ENCODE results near the gene TMEM203. TPM values are rescaled to one million over a fixed set of nuclear protein-coding genes. Genes with fewer than 3 reads are reported as not detected.

TMEM203 gene
- total and polyA plus RNA-seq, 2 of the 13 experiments (the other 11 are each of a cell fraction or from before 2014, with no cell fraction given): 23.4 to 36.7 TPM

- TF ChIP-seq SCMH1 (CRISPR knock-in tag; IDR thresholded peaks at IDR 0.05; ENCODE audit: borderline replicate concordance) (no peak), ARNT2 (CRISPR knock-in tag; IDR thresholded peaks at IDR 0.05; ENCODE audit: low read depth) (no peak), TGIF2 (CRISPR knock-in tag; IDR thresholded peaks at IDR 0.05) (no peak), ZBTB4 (CRISPR knock-in tag; IDR thresholded peaks at IDR 0.05; ENCODE audit: borderline replicate concordance) (0 out of 2 replicates have a peak, but pooled peaks have one; percentile 49)
Observed at GRCh38 chr9:137213160-137214060, 8.0 kb upstream of the TMEM203 start (continued).

- no peak overlapping the region for H3K9ac ChIP-seq (ENCODE audit: insufficient read depth, low read depth, low read length)
- ATAC-seq (no peak), FAIRE-seq (no peak), DNase-seq (ENCODE audit: low spot score) (no peak)
- intact Hi-C loops (cut with micrococcal nuclease; ENCODE audit: unreplicated experiment): no loop called here
- H3K36me3 ChIP-seq (replicated peaks in 1 of 2; ENCODE audit: control insufficient read depth in 1 of 2, insufficient read depth in 2 of 2, low read length in 2 of 2): no peaks in the 10 kb centered on the region; a peak in 1 of 5 replicates
- H3K27me3 ChIP-seq (ENCODE audit: control insufficient read depth in 1 of 2, insufficient read depth in 2 of 2, low read length in 2 of 2): no peaks in the 10 kb centered on the region
- no peak overlapping the region for H3K4me2 ChIP-seq (ENCODE audit: low read depth, low read length)
- H3K27ac ChIP-seq (ENCODE audit: extremely low read length, insufficient read depth, low read length): no peak overlapping the region
- CTCF ChIA-PET (ENCODE audit: low intra/inter-chr PET ratio, low total read pairs): no interaction called here
- 92% methylated on average over 12 of the region's 21 CpGs for WGBS (ENCODE audit: low lambda C conversion rate)
- no peak overlapping the region for H3K4me3 ChIP-seq (replicated peaks in 1 of 3; ENCODE audit: insufficient read depth in 1 of 3, low read depth in 2 of 3, low read length in 3 of 3)
- BruUV-seq (replicated peaks): no TSS peak
- POLR2A ChIA-PET: no interaction called here
- TF ChIP-seq AGO2 (optimal IDR thresholded peaks at IDR 0.05; ENCODE audit: low read depth, low read length) (peak; percentile 0), HNRNPL (IDR thresholded peaks at IDR 0.05; ENCODE audit: low read depth, low read length) (0 out of 2 replicates have a peak, but pooled peaks have one; percentile 74), ZNF292 (CRISPR knock-in tag; IDR thresholded peaks at IDR 0.05; ENCODE audit: borderline replicate concordance, low read depth) (no peak), CTCF (CRISPR knock-in tag; IDR thresholded peaks at IDR 0.05) (peak; percentile 22; the same call in 1 of the 2 replicates), ZHX2 (IDR thresholded peaks at IDR 0.05; ENCODE audit: low read depth) (no peak), ZHX2 (CRISPR knock-in tag; IDR thresholded peaks at IDR 0.05; ENCODE audit: borderline replicate concordance) (no peak)
- H4K20me1 ChIP-seq (ENCODE audit: insufficient read depth, low read length): no peaks in the 10 kb centered on the region
- H2AFZ ChIP-seq (ENCODE audit: low read length): no peak overlapping the region
- in situ Hi-C loops (cut with HindIII; ENCODE audit: extremely low pct_ligation_motif_present, low pct_unique_long_range_greater_than_20kb): no loop called here
- no peaks in the 10 kb centered on the region for H3K79me2 ChIP-seq (ENCODE audit: insufficient read depth, low read length)
- H3K9me3 ChIP-seq (ENCODE audit: low read length): no peaks in the 10 kb centered on the region
- H3K4me1 ChIP-seq (ENCODE audit: insufficient read depth, low read length): peaks cover 7% of the 10 kb centered on the region; the same call in 1 of the 2 replicates
Observed at GRCh38 chr9:137212520-137212919, 7.1 kb upstream of the TMEM203 start.
